ENCODE results near the gene CNKSR3.

The CNKSR3 gene

GRCh38 chr6:154513601-154514320 lies 3.3 kb upstream of the CNKSR3 start:
- Histone ChIP-seq H3K36me3 (no peaks in the 10 kb centered on the region), H3K27me3 (no peaks in the 10 kb centered on the region), H3K27ac (no peak overlapping the region), H3K4me1 (peaks cover 10% of the 10 kb centered on the region), H3K9ac (no peak overlapping the region), H4K20me1 (no peaks in the 10 kb centered on the region), H3K9me3 (no peaks in the 10 kb centered on the region), H3K4me2 (no peak overlapping the region), H3K4me3 (no peak overlapping the region)
- TF ChIP-seq Cebpa-rat (IDR thresholded peaks at IDR 0.05), result no peak

- Histone ChIP-seq H3K4me3 (no peak overlapping the region), H3K9ac (no peak overlapping the region), H3K9me3 (no peaks in the 10 kb centered on the region), H3K4me2 (no peak overlapping the region), H3K27me3 (no peaks in the 10 kb centered on the region), H3K36me3 (no peaks in the 10 kb centered on the region), H4K20me1 (no peaks in the 10 kb centered on the region), H3K4me1 (peaks cover 24% of the 10 kb centered on the region), H3K27ac (no peak overlapping the region)
- TF ChIP-seq Cebpa-rat (IDR thresholded peaks at IDR 0.05), result no peak
These were observed 1.7 kb upstream of the CNKSR3 start for GRCh38 chr6:154512201-154512600.

- Histone ChIP-seq H3K27me3 (no peaks in the 10 kb centered on the region), H4K20me1 (no peaks in the 10 kb centered on the region), H3K9ac (no peak overlapping the region), H3K9me3 (no peaks in the 10 kb centered on the region), H3K4me2 (no peak overlapping the region), H3K27ac (no peak overlapping the region), H3K4me3 (no peak overlapping the region), H3K4me1 (peaks cover 24% of the 10 kb centered on the region), H3K36me3 (no peaks in the 10 kb centered on the region)
- no peak for TF ChIP-seq Cebpa-rat (IDR thresholded peaks at IDR 0.05)
These were observed 1.3 kb upstream of the CNKSR3 start for GRCh38 chr6:154511791-154512190.

DNA sequence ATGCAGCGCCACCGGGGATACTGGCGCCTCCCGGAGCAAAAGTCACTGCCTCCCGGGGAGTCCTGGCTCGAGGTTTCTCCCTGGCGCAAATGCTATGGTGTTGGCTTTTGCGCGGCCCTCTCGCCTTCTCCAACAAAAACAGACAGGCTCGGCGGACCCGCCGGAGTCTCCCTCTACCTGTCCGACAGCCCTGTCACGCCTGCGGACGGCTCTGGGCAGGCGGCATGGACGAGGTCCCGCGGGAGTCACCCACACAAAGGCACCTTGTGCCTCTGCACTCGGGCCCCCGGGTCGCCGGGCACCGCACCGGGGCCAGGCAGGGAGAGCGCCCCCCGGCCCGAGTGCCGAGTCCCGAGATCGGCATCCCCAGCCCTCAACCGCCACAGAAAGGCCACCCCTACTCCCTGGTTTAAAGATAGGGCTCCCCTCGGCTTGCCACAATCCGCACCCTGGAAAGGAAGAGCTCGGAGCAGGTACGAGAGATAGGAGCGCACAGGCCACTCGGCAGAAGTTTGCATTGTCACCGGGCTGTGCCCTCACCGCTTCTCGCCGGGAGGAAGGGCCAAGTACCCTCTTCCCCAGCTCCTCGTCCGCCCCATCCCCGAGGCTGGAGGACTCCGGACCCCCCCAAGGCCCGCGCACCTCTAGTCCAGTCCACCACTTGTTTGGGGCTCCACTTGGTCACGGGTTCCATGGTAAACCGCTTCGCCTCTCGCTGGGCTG lies 903 bp downstream of the CNKSR3 start:
- no peaks in the 10 kb centered on the region for H3K9me3 ChIP-seq
- H3K27ac ChIP-seq, result peak overlapping the region; percentile 75
- H3K4me1 ChIP-seq, result peaks cover 24% of the 10 kb centered on the region
- H3K27me3 ChIP-seq, result no peaks in the 10 kb centered on the region
- TF ChIP-seq Cebpa-rat (IDR thresholded peaks at IDR 0.05), result no peak
- H4K20me1 ChIP-seq, result no peaks in the 10 kb centered on the region
- H3K4me2 ChIP-seq, result peak overlapping the region; percentile 97
- H3K9ac ChIP-seq, result peak overlapping the region; percentile 82
- H3K4me3 ChIP-seq, result peak overlapping the region; percentile 92
- no peaks in the 10 kb centered on the region for H3K36me3 ChIP-seq

GRCh38 chr6:154508573-154509375 lies 1.7 kb downstream of the CNKSR3 start:
- H3K36me3 ChIP-seq, result no peaks in the 10 kb centered on the region
- no peak for TF ChIP-seq Cebpa-rat (IDR thresholded peaks at IDR 0.05)
- H4K20me1 ChIP-seq, result no peaks in the 10 kb centered on the region
- H3K4me2 ChIP-seq, result peak overlapping the region; percentile 97
- H3K9me3 ChIP-seq, result no peaks in the 10 kb centered on the region
- H3K9ac ChIP-seq, result peak overlapping the region; percentile 82; the same call in 1 of the 2 replicates
- H3K4me1 ChIP-seq, result peaks cover 28% of the 10 kb centered on the region
- H3K27ac ChIP-seq, result no peak overlapping the region
- peak overlapping the region; percentile 92 for H3K4me3 ChIP-seq
- H3K27me3 ChIP-seq, result no peaks in the 10 kb centered on the region

DNA sequence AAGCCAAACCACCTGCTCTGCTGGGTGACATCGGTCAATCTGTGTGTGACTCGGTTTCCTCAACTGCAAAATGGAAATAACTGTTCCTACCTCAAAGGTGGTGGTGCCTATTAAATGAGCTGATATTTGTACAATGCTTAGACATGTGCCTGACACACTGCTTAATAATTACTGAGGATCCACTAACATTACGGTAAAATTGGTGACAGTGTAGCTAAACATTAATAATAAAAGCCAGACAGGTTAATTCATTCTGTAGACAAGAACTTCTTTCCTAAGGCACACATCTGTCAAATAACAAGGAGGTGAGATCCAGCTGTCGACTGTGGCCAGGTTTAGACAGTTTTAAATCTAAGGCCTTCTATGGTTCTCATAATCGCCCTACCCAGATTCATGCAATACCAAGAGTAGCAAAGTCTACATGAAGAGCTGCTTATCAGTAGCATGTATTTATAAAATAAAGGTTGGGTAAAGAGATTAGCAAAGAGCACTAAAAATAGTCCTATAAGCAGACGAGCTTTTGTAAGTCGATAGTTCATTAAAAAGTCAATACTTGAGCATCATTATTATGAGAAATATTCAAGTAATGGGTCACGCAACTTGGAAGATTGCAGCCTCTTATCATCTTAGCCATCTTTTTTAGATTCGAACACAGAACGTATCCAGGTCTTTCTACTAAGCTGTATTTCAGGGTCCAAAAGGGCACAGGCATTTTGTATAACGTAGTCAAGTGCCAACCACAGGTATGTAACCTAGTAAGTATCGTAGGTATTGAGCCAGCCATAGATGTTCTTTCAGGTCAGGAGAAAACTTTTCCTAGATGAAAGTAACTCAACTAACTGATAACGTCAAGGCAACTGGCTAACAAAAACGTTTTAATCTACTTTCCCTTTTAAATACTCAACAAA lies 3.2 kb downstream of the CNKSR3 start:
- no peaks in the 10 kb centered on the region for H3K27me3 ChIP-seq
- peaks cover 32% of the 10 kb centered on the region for H3K4me1 ChIP-seq

DNA sequence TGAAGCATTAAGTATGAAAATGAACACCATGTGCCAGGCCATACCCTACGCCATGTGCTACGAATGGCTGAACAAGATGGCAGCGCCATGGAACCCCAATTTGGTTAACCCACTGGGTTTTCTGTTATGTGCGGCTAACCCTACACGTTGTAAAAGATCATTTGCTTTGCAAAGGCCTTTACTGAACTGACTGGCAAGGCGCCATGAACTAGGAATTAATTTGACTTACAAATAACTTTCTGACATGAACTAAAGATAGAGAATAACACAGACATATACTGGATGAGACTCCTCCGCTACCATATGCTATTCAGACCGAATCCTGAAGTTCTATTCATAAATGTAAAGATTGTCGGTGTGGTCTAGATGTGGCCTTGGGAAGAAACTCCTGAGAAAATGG lies 3.9 kb downstream of the CNKSR3 start:
- Histone ChIP-seq H3K4me3 (no peak overlapping the region), H3K36me3 (no peaks in the 10 kb centered on the region), H3K9me3 (no peaks in the 10 kb centered on the region), H3K27me3 (no peaks in the 10 kb centered on the region), H4K20me1 (no peaks in the 10 kb centered on the region), H3K4me1 (peaks cover 32% of the 10 kb centered on the region), H3K4me2 (no peak overlapping the region), H3K27ac (no peak overlapping the region), H3K9ac (no peak overlapping the region)
- no peak for TF ChIP-seq Cebpa-rat (IDR thresholded peaks at IDR 0.05)

More for the DNA sequence above, 3.2 kb downstream of the CNKSR3 start:
- TF ChIP-seq Cebpa-rat (IDR thresholded peaks at IDR 0.05), result no peak
- no peak overlapping the region for H3K27ac ChIP-seq
- H3K36me3 ChIP-seq, result no peaks in the 10 kb centered on the region
- H3K9me3 ChIP-seq, result no peaks in the 10 kb centered on the region
- H4K20me1 ChIP-seq, result no peaks in the 10 kb centered on the region
- no peak overlapping the region for H3K9ac ChIP-seq
- H3K4me2 ChIP-seq, result 0 out of 2 replicates have a peak overlapping the region, but pooled peaks have one; percentile 97
- H3K4me3 ChIP-seq, result no peak overlapping the region

GRCh38 chr6:154506108-154506507 lies 4.4 kb downstream of the CNKSR3 start:
- Histone ChIP-seq H3K36me3 (no peaks in the 10 kb centered on the region), H3K9ac (no peak overlapping the region), H3K4me2 (no peak overlapping the region), H3K27me3 (no peaks in the 10 kb centered on the region), H3K4me1 (peaks cover 28% of the 10 kb centered on the region), H3K4me3 (no peak overlapping the region), H3K9me3 (no peaks in the 10 kb centered on the region), H3K27ac (no peak overlapping the region), H4K20me1 (no peaks in the 10 kb centered on the region)
- TF ChIP-seq Cebpa-rat (IDR thresholded peaks at IDR 0.05), result no peak

GRCh38 chr6:154504865-154505449 lies 5.5 kb downstream of the CNKSR3 start:
- Histone ChIP-seq H3K27ac (no peak overlapping the region), H3K36me3 (no peaks in the 10 kb centered on the region), H3K4me3 (no peak overlapping the region), H3K9me3 (no peaks in the 10 kb centered on the region), H3K9ac (no peak overlapping the region), H3K4me1 (peaks cover 25% of the 10 kb centered on the region), H3K27me3 (no peaks in the 10 kb centered on the region), H3K4me2 (no peak overlapping the region), H4K20me1 (no peaks in the 10 kb centered on the region)
- no peak for TF ChIP-seq Cebpa-rat (IDR thresholded peaks at IDR 0.05)

All from BLaER1 (cell line).